ENCODE results near the gene HABP2. TPM values are rescaled to one million over a fixed set of nuclear protein-coding genes. Genes with fewer than 3 reads are reported as not detected.
A peak's percentile ranks its signal among the peaks of the same experiment; 100 is the strongest.

Gene HABP2
- polyA plus RNA-seq, 3 donors, result not detected

DNA sequence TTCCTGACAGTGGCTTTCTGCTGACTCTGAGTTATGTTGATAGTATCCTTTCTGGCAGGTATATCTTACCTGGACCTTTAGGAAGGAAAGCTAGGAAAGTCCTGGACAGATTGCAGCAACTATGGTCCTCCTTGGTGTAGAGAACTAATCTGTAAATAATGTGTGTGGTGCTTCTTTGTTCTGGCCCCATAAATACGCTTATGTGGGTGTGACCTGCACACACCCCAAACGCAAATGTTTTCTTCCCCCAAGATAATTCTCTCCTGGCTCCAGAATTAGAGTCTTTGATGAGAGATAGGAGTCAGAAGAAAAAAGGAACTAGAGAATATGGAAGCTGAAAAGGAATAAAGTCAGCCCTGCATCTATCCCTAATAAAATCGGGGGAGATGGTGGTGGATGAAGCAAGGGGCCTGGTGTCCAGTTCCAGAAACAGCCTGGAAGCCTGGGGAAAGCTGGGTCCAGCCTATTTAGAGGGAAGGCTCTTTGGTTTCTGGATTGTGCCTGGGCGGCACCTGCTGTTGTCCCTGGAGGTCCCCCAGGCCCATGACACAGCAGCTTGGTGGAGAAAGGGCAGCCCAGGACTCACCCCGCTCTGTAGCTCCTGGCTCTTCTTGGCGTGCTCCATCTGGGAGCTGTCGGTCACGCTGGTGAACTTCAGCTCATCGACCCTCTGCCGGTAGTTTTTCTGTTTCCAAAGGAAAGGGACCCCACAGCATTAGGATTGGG, 72.8 kb downstream of the HABP2 start:
- Histone ChIP-seq H3K4me1 (ENCODE audit: control insufficient read depth in 1 of 2, insufficient read depth in 2 of 2, low read length in 2 of 2) (no peaks in the 10 kb centered on the region), H3K27ac (ENCODE audit: low read depth in 1 of 2, low read length in 2 of 2) (no peak overlapping the region), H3K9ac (ENCODE audit: insufficient read depth, low read length, poor library complexity, severe bottlenecking) (no peak overlapping the region), H3K79me2 (ENCODE audit: insufficient read depth, low read length) (no peaks in the 10 kb centered on the region), H3K4me2 (replicated peaks; ENCODE audit: extremely low read depth, low read length, poor library complexity, severe bottlenecking) (no peak overlapping the region), H3K9me3 (replicated peaks in 1 of 2; ENCODE audit: control insufficient read depth in 1 of 2, insufficient read depth in 1 of 2, low read length in 2 of 2) (no peaks in the 10 kb centered on the region), H3K36me3 (replicated peaks in 1 of 2; ENCODE audit: control insufficient read depth in 1 of 2, insufficient read depth in 2 of 2, low read length in 2 of 2) (no peaks in the 10 kb centered on the region), H3K27me3 (ENCODE audit: control insufficient read depth in 2 of 2, insufficient read depth in 2 of 2, low read length in 2 of 2) (no peaks in the 10 kb centered on the region), H4K20me1 (ENCODE audit: insufficient read depth, low read length) (no peaks in the 10 kb centered on the region), H3K4me3 (replicated peaks in 1 of 3; ENCODE audit: low read depth in 2 of 3, low read length in 3 of 3) (no peak overlapping the region), H2AFZ (ENCODE audit: insufficient read depth, low read depth, low read length, poor library complexity, severe bottlenecking) (no peak overlapping the region)
- Mint-ChIP-seq H3K4me1 (no peaks in the 10 kb centered on the region), H3K27ac (no peak overlapping the region), H3K36me3 (no peaks in the 10 kb centered on the region), H3K27me3 (ENCODE audit: low read depth in 3 of 3) (peaks cover 6 to 11% (median 9%) of the 10 kb centered on the region in 3 donors), H3K4me3 (no peak overlapping the region), H3K9me3 (peaks cover 0 to 2% (median 0%) of the 10 kb centered on the region in 7 donors)
- 96% methylated on average over 7 of the region's 10 CpGs for WGBS (ENCODE audit: insufficient coverage)
- intact Hi-C loops (cut with micrococcal nuclease), result no loop called here
- no peak for TF ChIP-seq CTCF (IDR thresholded peaks at IDR 0.05)
- DNase-seq, result no peak

GRCh38 chr10:113626809-113627355, 74.0 kb downstream of the HABP2 start:
- H4K20me1 ChIP-seq (ENCODE audit: insufficient read depth, low read length), result no peaks in the 10 kb centered on the region
- peaks cover 0 to 2% (median 0%) of the 10 kb centered on the region in 7 donors for H3K9me3 Mint-ChIP-seq
- H3K9ac ChIP-seq (ENCODE audit: insufficient read depth, low read length, poor library complexity, severe bottlenecking), result no peak overlapping the region
- H3K79me2 ChIP-seq (ENCODE audit: insufficient read depth, low read length), result no peaks in the 10 kb centered on the region
- H3K4me3 ChIP-seq (replicated peaks in 1 of 3; ENCODE audit: low read depth in 2 of 3, low read length in 3 of 3), result no peak overlapping the region
- no peak overlapping the region for H3K4me3 Mint-ChIP-seq
- no peak for DNase-seq
- WGBS (ENCODE audit: insufficient coverage), result 90% methylated on average over 2 of the region's 5 CpGs
- no peak overlapping the region for H3K4me2 ChIP-seq (replicated peaks; ENCODE audit: extremely low read depth, low read length, poor library complexity, severe bottlenecking)
- H3K4me1 ChIP-seq (ENCODE audit: control insufficient read depth in 1 of 2, insufficient read depth in 2 of 2, low read length in 2 of 2), result no peaks in the 10 kb centered on the region
- intact Hi-C loops (cut with micrococcal nuclease), result no loop called here
- H3K27ac ChIP-seq (ENCODE audit: low read depth in 1 of 2, low read length in 2 of 2), result no peak overlapping the region
- no peak overlapping the region for H2AFZ ChIP-seq (ENCODE audit: insufficient read depth, low read depth, low read length, poor library complexity, severe bottlenecking)
- H3K27ac Mint-ChIP-seq, result peak overlapping the region in 1 of 7 donors; percentile 15
- H3K27me3 Mint-ChIP-seq (ENCODE audit: low read depth in 3 of 3), result peaks cover 6 to 8% (median 8%) of the 10 kb centered on the region in 3 donors
- no peaks in the 10 kb centered on the region for H3K9me3 ChIP-seq (replicated peaks in 1 of 2; ENCODE audit: control insufficient read depth in 1 of 2, insufficient read depth in 1 of 2, low read length in 2 of 2)
- H3K36me3 Mint-ChIP-seq, result no peaks in the 10 kb centered on the region
- no peaks in the 10 kb centered on the region for H3K4me1 Mint-ChIP-seq
- no peaks in the 10 kb centered on the region for H3K27me3 ChIP-seq (ENCODE audit: control insufficient read depth in 2 of 2, insufficient read depth in 2 of 2, low read length in 2 of 2)
- no peak for TF ChIP-seq CTCF (IDR thresholded peaks at IDR 0.05)
- no peaks in the 10 kb centered on the region for H3K36me3 ChIP-seq (replicated peaks in 1 of 2; ENCODE audit: control insufficient read depth in 1 of 2, insufficient read depth in 2 of 2, low read length in 2 of 2)

Measured in CD14-positive monocyte (primary cell).